Measurements from ENCODE around the gene ANKMY1.

- no peak for TF ChIP-seq CTCF (IDR thresholded peaks at IDR 0.05)
- no peak for TF ChIP-seq POLR2AphosphoS5 (IDR thresholded peaks at IDR 0.05; ENCODE audit: insufficient read depth in 1 of 2, low read depth in 1 of 2)
- TF ChIP-seq POLR2A (IDR thresholded peaks at IDR 0.05) = no peak
Measured at GRCh38 chr2:240570531-240571313, 12.9 kb upstream of the ANKMY1 start.

Measured in vagina (tissue), 2 donors.